HG03175 (cell line): ENCODE measurements around the gene DOHH.

Experiments
- ATAC-seq: cut with Tn5 transposase; IDR thresholded peaks from one replicate; pipeline ENCODE4 v1.9.1; 2021; ENCODE audit warnings: mild to moderate bottlenecking, moderate library complexity; ENCODE audit not compliant: unreplicated experiment

Gene DOHH

DNA sequence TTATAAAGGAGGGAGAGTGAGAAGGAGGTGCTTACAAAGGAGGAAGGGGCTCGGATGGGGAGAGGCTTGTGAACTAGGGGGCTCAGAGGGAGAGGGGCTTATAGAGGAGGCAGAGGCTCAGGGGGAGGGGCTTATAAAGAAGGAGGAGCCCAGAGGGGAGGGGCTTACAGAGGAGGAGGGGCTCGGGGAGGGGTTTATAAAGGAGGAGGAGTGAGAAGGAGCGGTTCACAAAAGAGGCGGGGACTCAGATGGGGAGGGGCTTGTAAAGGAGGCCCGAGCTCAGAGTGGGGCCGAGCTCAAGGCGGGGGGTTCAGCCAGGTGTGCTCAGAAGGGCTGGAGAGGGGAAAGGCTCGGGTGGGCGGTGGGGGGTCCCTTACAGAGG, 20.6 kb downstream of the DOHH start:
- ATAC-seq, result no peak

GRCh38 chr19:3479177-3479833, 21.2 kb downstream of the DOHH start:
- ATAC-seq, result no peak

GRCh38 chr19:3478409-3479176, 21.9 kb downstream of the DOHH start:
- no peak for ATAC-seq

- ATAC-seq, result no peak
Observed at GRCh38 chr19:3477951-3478350, 22.5 kb downstream of the DOHH start.

DNA sequence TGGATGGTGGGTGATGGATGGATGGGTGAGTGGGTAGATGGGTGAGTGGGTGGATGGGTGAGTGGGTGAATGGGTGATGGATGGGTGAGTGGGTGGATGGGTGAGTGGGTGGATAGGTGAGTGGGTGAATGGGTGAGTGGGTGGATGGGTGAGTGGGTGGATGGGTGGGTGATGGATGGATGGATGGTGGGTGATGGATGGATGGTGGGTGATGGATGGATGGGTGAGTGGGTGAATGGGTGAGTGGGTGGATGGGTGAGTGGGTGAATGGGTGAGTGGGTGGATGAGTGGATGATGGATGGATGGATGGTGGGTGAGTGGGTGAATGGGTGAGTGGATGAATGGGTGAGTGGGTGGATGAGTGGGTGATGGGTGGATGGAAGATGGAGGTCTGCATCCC, 23.0 kb downstream of the DOHH start:
- no peak for ATAC-seq

GRCh38 chr19:3476830-3477229, 23.6 kb downstream of the DOHH start:
- ATAC-seq, result no peak

DNA sequence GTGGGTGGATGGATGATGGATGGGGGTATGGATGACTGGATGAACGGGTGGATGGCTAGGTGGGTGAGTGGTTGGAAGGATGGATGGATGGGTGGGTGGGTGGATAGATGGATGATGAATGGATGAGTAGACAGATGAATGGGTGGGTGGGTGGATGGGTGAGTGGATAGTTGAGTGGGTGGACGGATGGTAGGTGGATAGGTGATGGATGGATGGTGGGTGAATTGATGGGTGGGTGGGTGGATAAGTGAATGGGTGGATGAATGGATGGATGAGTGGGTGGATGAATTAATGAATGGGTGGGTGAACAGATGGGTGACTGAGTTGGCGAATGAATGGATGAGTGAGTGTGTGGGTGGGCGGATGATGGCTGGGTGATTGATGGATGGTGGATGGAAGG, 25.0 kb downstream of the DOHH start:
- no peak for ATAC-seq

- ATAC-seq, result no peak
Observed at GRCh38 chr19:3474614-3475013, 25.9 kb downstream of the DOHH start.

DNA sequence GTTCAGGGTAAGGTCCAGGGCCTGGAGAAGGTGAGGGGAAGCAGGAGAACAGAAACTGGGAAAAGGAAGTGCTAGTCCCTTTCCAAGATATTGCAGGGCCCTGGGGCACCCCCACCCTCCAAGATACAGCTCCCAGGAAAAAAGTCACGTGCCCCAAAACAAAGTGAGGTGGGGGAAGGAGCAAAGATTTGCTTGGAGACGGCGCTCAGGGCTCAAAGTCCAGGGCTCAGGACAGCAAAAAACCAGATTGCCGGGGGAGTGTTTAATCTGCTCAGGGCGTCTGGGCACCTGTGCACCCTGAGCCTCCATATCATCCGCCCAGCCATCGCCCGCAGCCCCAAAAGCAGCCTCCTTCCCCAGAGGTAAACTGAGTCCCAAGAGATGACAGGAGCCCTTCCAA, 26.5 kb downstream of the DOHH start:
- no peak for ATAC-seq

- ATAC-seq, result no peak
Observed at GRCh38 chr19:3471954-3472655, 28.4 kb downstream of the DOHH start.

DNA sequence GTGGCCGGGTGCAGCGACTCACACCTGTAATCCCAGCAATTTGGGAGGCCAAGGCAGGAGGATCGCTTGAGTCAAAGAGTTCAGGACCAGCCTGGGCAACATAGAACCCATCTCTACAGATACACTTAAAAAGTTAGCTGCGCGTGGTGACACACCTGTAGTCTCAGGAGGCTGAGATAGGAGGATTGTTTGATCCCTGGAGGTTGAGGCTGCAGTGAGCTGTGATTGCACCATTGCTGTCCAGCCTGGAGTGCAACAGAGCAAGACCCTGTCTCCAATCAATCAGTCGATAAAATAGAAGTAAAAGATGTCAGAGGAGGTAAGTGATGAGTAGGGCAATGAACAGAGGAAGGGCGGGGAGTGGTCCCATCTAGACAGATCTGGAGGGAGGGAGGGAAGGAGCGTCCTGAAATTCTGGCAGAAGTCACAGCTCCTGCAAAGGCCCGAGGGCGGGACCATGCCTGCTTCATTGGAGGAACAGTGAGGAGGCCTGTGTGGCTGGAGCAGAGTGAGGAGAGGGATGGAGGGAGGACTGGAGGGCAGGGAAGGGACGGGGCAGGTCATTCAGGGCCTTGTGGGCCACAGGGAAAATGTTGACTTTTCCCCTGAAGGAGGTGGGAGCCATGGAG, 29.9 kb downstream of the DOHH start:
- ATAC-seq, result no peak

DNA sequence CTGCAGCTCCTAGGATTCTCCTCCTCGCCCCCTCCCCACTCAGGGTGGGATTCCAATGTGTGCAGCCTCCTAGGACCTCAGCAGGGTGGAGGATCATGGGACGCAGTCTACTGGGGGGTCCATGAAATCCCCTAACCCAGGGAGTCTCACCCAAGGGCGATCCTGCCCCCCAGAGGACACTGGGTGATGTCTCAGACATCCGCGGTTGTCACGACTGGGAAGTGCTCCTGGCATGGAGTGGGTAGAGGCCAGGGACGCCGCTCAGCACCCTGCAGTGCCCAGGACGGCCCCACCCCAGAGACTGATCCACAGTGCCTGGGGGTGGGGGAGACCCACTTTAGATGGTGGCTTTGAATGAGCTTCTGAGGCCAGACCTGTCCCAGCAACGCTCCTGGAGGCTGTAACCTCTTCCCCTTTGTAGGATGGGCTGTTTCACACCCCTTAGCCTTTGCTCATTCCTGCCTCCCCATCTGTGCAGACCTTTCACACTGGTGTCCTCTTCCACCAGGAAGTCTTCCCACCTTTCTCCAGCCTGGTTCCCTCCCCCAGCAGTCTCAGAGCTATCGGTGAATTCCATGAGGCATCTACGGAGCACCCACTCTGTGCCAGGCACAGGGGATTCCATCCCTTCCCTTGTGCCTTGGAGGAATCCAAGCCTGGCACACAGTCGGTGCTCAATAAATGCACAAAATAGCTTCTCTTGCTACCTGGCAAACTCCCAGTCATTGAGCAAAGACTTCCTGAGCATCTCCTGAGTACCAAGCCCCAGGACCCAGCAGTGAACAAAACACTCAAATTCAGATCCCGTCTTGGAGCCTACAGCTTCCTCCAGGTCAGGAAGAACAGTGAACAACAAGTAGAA, 30.6 kb downstream of the DOHH start:
- no peak for ATAC-seq

DNA sequence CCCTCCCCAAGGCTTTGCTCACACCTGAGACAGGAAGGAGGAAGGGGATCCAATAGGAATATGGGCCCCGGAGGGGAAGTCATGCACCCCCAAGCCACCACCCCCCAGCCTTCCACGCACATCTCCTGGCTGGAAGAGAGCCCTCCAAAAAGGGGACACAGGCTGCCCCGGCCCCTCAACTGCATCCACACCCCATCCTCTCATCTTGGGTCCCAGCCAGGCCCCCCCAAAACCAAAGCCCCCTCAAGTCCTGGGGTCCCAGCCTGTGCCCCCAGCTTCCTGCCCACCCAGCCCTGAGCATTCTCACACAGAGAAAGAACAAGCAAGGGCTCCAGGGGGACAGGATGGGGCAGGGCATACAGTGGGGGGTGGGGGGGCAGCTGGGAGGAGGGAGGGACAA, 32.3 kb downstream of the DOHH start:
- ATAC-seq, result no peak

DNA sequence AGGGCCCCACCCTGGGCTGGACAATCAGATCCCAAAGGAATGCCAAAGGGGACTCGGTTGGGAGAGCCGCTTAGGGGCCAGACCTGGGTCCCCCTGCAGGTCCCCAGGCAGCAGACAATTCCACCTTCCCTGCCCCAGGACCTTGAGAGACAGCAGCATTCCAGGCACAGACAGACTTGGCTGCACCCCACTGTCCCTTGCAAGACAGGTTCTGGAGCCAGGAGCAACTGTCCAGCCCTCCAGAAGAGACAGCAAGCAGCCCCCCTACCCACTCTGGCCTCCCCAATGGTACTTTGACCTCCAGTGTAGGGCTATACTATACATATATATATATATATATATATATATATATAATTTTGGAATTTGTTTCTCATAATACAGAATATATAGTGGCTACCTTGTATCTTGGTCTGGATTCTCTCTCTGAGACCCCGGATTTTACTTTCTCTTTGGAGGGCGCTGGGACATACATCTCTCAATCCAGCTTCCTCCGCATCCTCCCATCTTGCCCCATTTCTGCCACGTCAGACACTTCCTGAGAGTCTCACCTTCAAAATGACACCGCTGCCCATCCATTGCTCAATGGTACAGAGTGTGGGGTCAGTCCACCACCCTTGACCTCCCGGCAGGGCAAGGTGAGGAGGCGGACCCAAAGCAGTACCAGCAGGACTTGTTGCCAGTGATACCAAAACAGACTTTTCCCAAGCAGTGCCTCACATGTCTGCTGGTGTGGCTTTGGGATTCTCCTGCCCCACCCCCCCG, 32.9 kb downstream of the DOHH start:
- ATAC-seq, result no peak

GRCh38 chr19:3466635-3467034, 33.8 kb downstream of the DOHH start:
- ATAC-seq, result no peak

DNA sequence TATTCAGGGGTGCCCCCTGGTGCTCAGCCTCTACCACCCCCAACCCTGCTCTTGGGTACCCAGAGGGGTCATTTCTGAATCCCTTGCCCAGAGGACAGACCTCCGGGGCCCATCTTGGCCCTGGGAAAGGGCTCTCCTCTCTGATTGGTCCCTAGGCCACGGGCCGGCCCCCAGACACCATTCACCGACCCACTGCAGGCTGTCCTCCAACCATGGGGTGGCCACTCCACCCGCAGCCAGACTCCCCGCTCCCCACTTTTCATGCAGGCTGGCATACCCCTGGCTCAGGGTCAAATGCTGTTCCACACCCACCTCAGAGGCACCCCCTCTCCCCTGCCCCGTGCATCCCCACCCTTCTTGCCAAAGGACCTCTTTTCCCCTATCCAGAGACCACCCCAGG, 34.9 kb downstream of the DOHH start:
- ATAC-seq, result no peak

DNA sequence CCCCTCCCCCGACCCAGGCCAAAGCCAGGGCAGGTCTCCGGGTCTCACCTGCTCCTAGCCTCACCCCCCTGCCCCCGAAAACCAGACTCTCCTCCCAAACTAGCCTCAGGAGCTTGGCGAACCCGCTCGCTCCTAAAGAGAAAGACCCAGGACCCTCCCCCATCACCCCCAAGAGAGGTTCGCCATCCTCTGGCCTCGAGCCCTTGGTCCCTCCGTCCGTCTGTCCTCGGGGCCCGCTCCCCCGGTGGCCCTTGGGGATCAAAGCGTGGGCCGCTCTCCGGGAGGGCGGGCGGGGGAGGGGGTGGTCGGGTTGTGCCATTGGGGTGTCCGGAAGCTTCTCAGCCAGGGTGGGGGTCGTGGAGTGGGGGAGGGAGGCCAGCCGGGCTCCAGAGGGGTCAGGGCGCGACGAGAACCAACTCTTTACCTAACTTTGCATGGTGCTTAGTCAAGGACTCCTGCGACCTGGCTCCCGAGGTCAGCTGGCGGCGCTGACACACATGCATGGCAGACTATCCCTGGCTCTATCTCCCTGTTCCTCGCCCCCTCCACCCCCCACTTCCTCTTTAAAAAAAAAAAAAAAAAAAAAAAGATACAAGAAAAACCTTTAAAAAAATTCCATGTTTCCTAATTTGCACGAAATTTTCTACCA, 35.8 kb downstream of the DOHH start:
- no peak for ATAC-seq

- ATAC-seq, result no peak
Observed at GRCh38 chr19:3463714-3464586, 36.5 kb downstream of the DOHH start.
